Caki2 (cell line): ENCODE measurements around the gene DCAF11. TPM values are rescaled to one million over a fixed set of nuclear protein-coding genes. Genes with fewer than 3 reads are reported as not detected.

ENCODE experiments used
- DNase-seq: peaks from one replicate; pipeline ENCODE4 v3.0.0-alpha.2; 2015; ENCODE audit warnings: low read depth
- in situ Hi-C: cut with HindIII; loops from 2 replicates; pipeline ENCODE4 v1.10.0; 2016; ENCODE audit warnings: low sequenced_read_pairs, low pct_unique_long_range_greater_than_20kb, mixed read lengths
- total RNA-seq: library from RNA; depleted of rRNA; stranded (reverse); fragments of >200 nt; shearing (Covaris generic); gene quantifications from 2 replicates; pipeline ENCODE4 v1.2.3, GENCODE V29; 2014; ENCODE audit warnings: low replicate concordance; rRNA removed

Gene DCAF11
- total RNA-seq, 1 experiment from 2014 or later = 47.4 TPM

DNA sequence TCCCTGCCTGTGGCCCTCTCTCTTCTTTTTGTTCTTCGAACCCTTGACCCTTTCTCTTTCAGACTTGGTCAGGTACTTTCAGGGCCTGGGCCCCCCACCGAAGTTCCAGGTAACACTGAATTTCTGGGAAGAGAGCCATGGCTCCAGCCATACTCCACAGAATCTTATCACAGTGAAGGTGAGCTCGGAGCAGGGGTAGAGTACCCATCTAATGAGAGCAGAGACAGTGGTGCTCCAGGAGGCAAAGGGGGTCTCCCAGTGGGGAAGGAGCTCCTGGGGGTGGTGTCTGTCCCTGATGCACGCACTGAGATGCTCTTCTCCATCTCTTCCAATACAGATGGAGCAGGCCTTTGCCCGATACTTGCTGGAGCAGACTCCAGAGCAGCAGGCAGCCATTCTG is 51.2 kb downstream of the DCAF11 start:
- in situ Hi-C loops = no loop called here
- no peak for DNase-seq

DNA sequence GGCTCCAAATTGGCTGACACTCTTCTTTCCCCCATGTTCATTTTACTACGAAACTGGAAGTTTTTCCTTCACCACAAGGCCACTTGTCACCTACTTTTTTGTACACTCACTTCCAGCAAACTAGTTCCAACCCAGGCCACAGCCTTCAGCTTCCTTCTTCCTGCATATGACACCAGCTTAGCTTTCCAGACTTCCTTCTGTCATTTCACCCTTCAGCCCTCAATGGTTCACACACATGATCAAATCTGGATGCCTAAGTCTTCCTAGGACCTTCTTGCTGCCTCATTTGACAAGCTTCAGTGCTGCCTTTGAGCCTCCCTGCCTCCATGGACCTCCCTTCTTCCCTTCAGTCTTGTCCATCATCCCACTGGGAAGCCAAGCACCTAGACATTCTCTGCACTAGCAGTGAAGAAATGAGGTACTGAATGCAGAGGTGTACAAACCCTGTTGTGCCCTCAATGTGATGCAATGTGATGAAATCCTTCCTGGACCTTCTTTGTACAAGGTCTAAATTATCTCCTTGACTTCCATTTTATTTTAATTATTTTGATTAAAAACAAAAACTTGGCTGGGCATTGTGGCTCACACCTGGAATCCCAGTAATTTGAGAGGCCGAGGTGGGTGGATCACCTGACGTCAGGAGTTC is 53.0 kb downstream of the DCAF11 start:
- no peak for DNase-seq
- in situ Hi-C loops = no loop called here

DNA sequence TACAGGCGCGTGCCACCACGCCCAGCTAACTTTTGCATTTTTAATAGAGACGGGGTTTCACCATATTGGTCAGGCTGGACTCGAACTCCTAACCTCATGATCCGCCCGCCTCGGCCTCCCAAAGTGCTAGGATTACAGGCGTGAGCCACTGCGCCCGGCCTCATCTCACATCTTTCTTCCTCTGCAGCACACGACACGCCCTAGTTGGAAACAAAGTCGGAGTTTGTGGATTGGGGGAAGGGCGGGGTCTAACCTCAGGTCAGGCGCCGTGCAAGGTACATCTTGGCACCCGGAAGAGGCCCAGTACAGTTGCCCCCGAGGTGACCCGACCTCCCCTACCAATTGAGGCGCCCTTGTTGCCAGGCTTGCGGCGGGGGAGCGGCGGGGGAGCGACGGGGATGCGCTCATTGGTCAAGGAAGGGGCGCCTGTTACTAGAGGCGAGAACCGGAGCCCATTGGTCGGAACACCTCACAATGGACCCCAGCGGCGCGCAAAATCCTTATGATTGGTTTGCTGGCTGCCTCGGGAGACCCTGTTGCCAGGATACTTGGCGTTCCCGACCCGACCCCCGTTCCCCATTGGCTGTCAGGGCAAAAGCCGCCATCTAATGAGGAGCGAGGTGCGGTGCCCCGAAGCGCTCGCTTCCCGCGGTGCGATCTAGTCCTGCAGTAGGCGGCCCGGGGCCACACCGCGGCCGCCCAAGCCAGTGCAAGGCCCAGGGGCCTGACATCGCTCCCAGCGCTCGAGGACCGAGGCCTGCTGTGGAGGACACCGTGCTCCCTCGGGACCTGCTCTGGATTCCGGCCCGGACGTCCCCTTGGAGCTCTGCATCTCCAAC is 57.1 kb downstream of the DCAF11 start, which contains the start of gene REC8:
Gene REC8 (plus strand): TSS at position 659 of the 839 bp plus-strand sequence. CDS start 473 bp downstream, outside the sequence.
- DNase-seq = no peak
- in situ Hi-C loops = no loop called here

DNA sequence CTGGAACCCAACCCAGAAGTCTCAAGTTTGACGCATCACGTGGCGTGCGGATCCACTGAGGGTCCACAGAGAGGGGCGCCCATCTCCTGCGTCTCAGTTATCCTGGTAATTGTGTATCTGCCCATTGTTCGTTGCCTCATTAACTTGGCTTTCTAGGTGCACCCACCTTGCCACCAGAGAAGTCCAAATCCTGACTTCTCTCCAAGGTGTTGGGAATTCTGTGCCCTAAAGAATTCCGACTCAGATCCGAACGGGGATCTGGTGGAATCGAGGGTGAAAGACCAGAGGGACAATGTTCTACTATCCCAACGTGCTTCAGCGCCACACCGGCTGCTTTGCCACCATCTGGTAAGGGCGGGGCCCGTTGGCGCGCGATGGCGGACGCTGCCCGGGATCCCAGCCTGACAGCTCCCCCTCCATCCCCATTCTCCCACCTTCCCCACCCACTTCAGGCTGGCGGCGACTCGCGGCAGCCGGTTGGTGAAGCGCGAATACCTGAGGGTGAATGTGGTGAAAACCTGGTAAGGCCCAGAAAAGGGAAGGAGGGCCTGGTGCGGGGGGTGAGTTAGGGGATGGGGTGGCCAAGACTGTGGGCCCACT is 57.8 kb downstream of the DCAF11 start:
- no peak for DNase-seq
- in situ Hi-C loops = no loop called here

DNA sequence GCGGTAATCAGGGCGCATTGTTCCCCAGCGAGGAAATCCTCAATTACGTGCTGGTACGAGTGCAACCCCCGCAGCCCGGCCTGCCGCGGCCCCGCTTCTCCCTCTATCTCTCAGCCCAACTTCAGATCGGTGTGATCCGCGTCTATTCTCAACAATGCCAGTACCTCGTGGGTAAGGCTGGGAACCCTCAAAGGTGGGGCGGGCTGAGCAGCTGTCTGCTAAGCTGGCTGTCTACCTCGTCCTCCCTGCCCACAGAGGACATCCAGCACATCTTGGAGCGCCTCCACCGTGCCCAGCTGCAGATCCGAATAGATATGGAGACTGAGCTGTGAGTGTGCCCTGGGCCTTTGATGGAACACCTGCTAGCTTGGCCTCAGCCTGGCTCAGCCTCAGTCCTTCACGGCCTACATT is 58.3 kb downstream of the DCAF11 start:
- no peak for DNase-seq
- in situ Hi-C loops = no loop called here

Other genes starting within 250 kb of the DCAF11 start
- 50.0 and 62.4 TPM in 2 replicates for gene DHRS4, start 161.0 kb upstream of the DCAF11 start, total RNA-seq
- 15.3 and 32.1 TPM in 2 replicates for gene DHRS4L2, start 125.8 kb upstream of the DCAF11 start, total RNA-seq
- gene CARMIL3, start 62.8 kb upstream of the DCAF11 start, total RNA-seq = 0.26 TPM in 1 of 2 replicates, not detected in the other
- 0.07 TPM in 1 of 2 replicates, not detected in the other for gene CPNE6, start 43.2 kb upstream of the DCAF11 start, total RNA-seq
- 19.5 and 54.7 TPM in 2 replicates for gene PCK2, start 20.5 kb upstream of the DCAF11 start, total RNA-seq
- 1.8 TPM in 1 of 2 replicates, not detected in the other for gene NRL, start 172 bp downstream of the DCAF11 start, total RNA-seq
- not detected in 2 replicates for gene FITM1, start 15.9 kb downstream of the DCAF11 start, total RNA-seq
- 77.8 and 123 TPM in 2 replicates for gene PSME1, start 21.4 kb downstream of the DCAF11 start, total RNA-seq
- 12.8 and 23.0 TPM in 2 replicates for gene EMC9, start 26.8 kb downstream of the DCAF11 start, total RNA-seq
- gene PSME2, start 31.8 kb downstream of the DCAF11 start, total RNA-seq = 191 and 202 TPM in 2 replicates
- gene RNF31, start 32.7 kb downstream of the DCAF11 start, total RNA-seq = 46.1 and 48.9 TPM in 2 replicates
- 29.9 and 36.1 TPM in 2 replicates for gene IRF9, start 46.5 kb downstream of the DCAF11 start, total RNA-seq
- not detected in 2 replicates for gene REC8, start 57.3 kb downstream of the DCAF11 start, total RNA-seq
- 25.7 and 32.7 TPM in 2 replicates for gene IPO4, start 74.0 kb downstream of the DCAF11 start, total RNA-seq
- gene TM9SF1, start 80.7 kb downstream of the DCAF11 start, total RNA-seq = 50.9 and 57.1 TPM in 2 replicates
- gene TSSK4, start 90.9 kb downstream of the DCAF11 start, total RNA-seq = not detected in 2 replicates
- gene CHMP4A, start 98.7 kb downstream of the DCAF11 start, total RNA-seq = 23.3 and 52.2 TPM in 2 replicates
- gene MDP1, start 101.3 kb downstream of the DCAF11 start, total RNA-seq = 19.8 and 23.5 TPM in 2 replicates
- gene NEDD8, start 117.6 kb downstream of the DCAF11 start, total RNA-seq = 129 and 160 TPM in 2 replicates
- 57.8 and 93.4 TPM in 2 replicates for gene GMPR2, start 118.2 kb downstream of the DCAF11 start, total RNA-seq
- 27.7 and 38.3 TPM in 2 replicates for gene TINF2, start 127.8 kb downstream of the DCAF11 start, total RNA-seq
- gene TGM1, start 148.4 kb downstream of the DCAF11 start, total RNA-seq = 0.44 TPM in 1 of 2 replicates, not detected in the other
- 10.3 and 12.9 TPM in 2 replicates for gene RABGGTA, start 156.8 kb downstream of the DCAF11 start, total RNA-seq
- gene DHRS1, start 185.0 kb downstream of the DCAF11 start, total RNA-seq = 5.3 and 9.2 TPM in 2 replicates
- gene NOP9, start 185.1 kb downstream of the DCAF11 start, total RNA-seq = 8.8 and 13.8 TPM in 2 replicates
- gene CIDEB, start 193.2 kb downstream of the DCAF11 start, total RNA-seq = 1.0 and 6.8 TPM in 2 replicates
- gene LTB4R2, start 195.4 kb downstream of the DCAF11 start, total RNA-seq = 0.98 TPM in 1 of 2 replicates, not detected in the other
- 0.12 and 2.7 TPM in 2 replicates for gene LTB4R, start 196.7 kb downstream of the DCAF11 start, total RNA-seq
- not detected in 2 replicates for gene ADCY4, start 220.3 kb downstream of the DCAF11 start, total RNA-seq
- gene RIPK3, start 225.2 kb downstream of the DCAF11 start, total RNA-seq = not detected in 2 replicates